ENCODE measurements around the gene SCAPER.

GRCh38 chr15:76584868-76585575, 320.1 kb downstream of the SCAPER start:
- no peak for TF ChIP-seq POLR2AphosphoS5 (IDR thresholded peaks at IDR 0.05; ENCODE audit: low read depth, low read length)
- no peak for TF ChIP-seq REST (IDR thresholded peaks at IDR 0.05; ENCODE audit: insufficient read depth in 1 of 2, low read depth in 2 of 2, low read length in 1 of 2)
